Endothelial cell of umbilical vein (primary cell): ENCODE measurements around the gene FUT9.

Experiments used
- JUN ChIP-seq: IDR thresholded peaks from 2 replicates; pipeline ENCODE4 v1.6.1; 2011; ENCODE audit warnings: borderline replicate concordance, low read depth; ENCODE audit not compliant: insufficient read length, insufficient read depth
- MYC ChIP-seq: IDR thresholded peaks from one replicate; pipeline ENCODE4 v1.6.1; 2011; ENCODE audit warnings: mild to moderate bottlenecking, low read depth, low read length
- POLR2A ChIP-seq: IDR thresholded peaks from 2 replicates; pipeline ENCODE4 v1.6.1; 2012; ENCODE audit warnings: low read depth, mild to moderate bottlenecking, control low read depth, low read length
- POLR2AphosphoS5 ChIP-seq: IDR thresholded peaks from 2 replicates; pipeline ENCODE4 v1.6.1; 2012; ENCODE audit warnings: low read depth, mild to moderate bottlenecking, control low read depth, low read length, moderate library complexity; ENCODE audit not compliant: insufficient read depth
- TF ChIP-seq, protein P1 (sequence below), 2 donors: IDR thresholded peaks; 1 replicate in 1 of 2; 2 replicates in 1 of 2; pipeline ENCODE4 v1.5.1; 2011; ENCODE audit warnings: low read length in 2 of 2, mild to moderate bottlenecking in 2 of 2, moderate library complexity in 2 of 2, control low read depth in 1 of 2, inconsistent platforms in 1 of 2, low read depth in 1 of 2; ENCODE audit not compliant: insufficient read depth in 1 of 2; ENCODE audit errors: extremely low read depth in 1 of 2
- TF ChIP-seq, protein P2 (sequence below): IDR thresholded peaks from 2 replicates; pipeline ENCODE4 v1.6.1; 2011; ENCODE audit not compliant: insufficient read depth, insufficient read length

DNA sequence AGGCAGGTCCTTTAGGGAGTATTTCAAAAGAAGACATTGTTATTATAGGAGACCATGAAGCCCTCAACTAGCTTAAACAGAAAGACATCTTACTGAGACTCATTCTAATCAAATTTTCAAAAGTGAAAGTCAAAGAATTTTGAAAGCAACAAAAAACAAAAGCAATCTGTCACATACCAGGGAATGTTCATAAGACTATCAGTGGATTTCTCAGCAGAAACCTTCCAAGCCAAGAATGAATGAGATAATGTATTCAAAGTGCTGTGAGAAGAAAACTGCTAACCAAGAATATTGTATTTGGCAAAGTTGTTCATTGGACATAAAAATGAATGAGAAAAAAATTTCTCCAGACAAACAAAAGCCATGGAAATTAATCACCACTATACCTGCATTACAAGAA lies 48.2 kb upstream of the FUT9 start:
- TF ChIP-seq POLR2AphosphoS5 (no peak), MYC (no peak), POLR2A (no peak), JUN (no peak)
- TF ChIP-seq, protein P1, sequence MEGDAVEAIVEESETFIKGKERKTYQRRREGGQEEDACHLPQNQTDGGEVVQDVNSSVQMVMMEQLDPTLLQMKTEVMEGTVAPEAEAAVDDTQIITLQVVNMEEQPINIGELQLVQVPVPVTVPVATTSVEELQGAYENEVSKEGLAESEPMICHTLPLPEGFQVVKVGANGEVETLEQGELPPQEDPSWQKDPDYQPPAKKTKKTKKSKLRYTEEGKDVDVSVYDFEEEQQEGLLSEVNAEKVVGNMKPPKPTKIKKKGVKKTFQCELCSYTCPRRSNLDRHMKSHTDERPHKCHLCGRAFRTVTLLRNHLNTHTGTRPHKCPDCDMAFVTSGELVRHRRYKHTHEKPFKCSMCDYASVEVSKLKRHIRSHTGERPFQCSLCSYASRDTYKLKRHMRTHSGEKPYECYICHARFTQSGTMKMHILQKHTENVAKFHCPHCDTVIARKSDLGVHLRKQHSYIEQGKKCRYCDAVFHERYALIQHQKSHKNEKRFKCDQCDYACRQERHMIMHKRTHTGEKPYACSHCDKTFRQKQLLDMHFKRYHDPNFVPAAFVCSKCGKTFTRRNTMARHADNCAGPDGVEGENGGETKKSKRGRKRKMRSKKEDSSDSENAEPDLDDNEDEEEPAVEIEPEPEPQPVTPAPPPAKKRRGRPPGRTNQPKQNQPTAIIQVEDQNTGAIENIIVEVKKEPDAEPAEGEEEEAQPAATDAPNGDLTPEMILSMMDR (IDR thresholded peaks at IDR 0.05; ENCODE audit: extremely low read depth in 1 of 2, insufficient read depth in 1 of 2, low read depth in 1 of 2, low read length in 2 of 2), result no peak
- TF ChIP-seq, protein P2, sequence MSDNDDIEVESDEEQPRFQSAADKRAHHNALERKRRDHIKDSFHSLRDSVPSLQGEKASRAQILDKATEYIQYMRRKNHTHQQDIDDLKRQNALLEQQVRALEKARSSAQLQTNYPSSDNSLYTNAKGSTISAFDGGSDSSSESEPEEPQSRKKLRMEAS, result no peak
